GM23338 (cell line): ENCODE measurements around the gene PVR. TPM values are rescaled to one million over a fixed set of nuclear protein-coding genes. Genes with fewer than 3 reads are reported as not detected.

ENCODE experiments used
- ATAC-seq: fragments of 200-7000 bp; cut with Tn5 transposase; 3 replicates; pipeline ENCODE4 v1.9.1; 2020
- DNase-seq: peaks from one replicate; pipeline ENCODE4 v3.0.0-alpha.2; 2015; ENCODE audit warnings: low spot score
- H2AFZ ChIP-seq: fragments of 200-600 bp; sonication (generic); 2 replicates; pipeline ENCODE4 v1.8.0; 2016; ENCODE audit warnings: antibody characterized with exemption, mild to moderate bottlenecking, moderate library complexity
- H3F3A ChIP-seq: fragments of 200-600 bp; sonication (generic); replicated peaks from 2 replicates; pipeline ENCODE4 v1.8.0; 2017; ENCODE audit warnings: antibody characterized with exemption, mixed run types, low read depth
- H3K27ac ChIP-seq: fragments of 200-600 bp; sonication (generic); 2 replicates; pipeline ENCODE4 v1.6.1; 2016; ENCODE audit warnings: low read depth
- H3K27me3 ChIP-seq: fragments of 200-600 bp; sonication (generic); 2 replicates; pipeline ENCODE4 v1.8.0; 2016; ENCODE audit warnings: mild to moderate bottlenecking, mixed run types, moderate library complexity; ENCODE audit not compliant: insufficient read depth
- H3K36me3 ChIP-seq: fragments of 200-600 bp; sonication (generic); 2 replicates; pipeline ENCODE4 v1.8.0; 2016; ENCODE audit warnings: mild to moderate bottlenecking; ENCODE audit not compliant: insufficient read depth
- H3K4me1 ChIP-seq: fragments of 200-600 bp; sonication (generic); 2 replicates; pipeline ENCODE4 v1.8.0; 2016; ENCODE audit warnings: mild to moderate bottlenecking, moderate library complexity; ENCODE audit not compliant: insufficient read depth
- H3K4me2 ChIP-seq: fragments of 200-600 bp; sonication (generic); 2 replicates; pipeline ENCODE4 v1.7.1; 2017; ENCODE audit warnings: mixed run types
- H3K4me3 ChIP-seq: fragments of 200-600 bp; sonication (generic); 2 replicates; pipeline ENCODE4 v1.6.1; 2016; ENCODE audit warnings: mixed run types
- H3K79me2 ChIP-seq: fragments of 200-600 bp; sonication (generic); replicated peaks from 2 replicates; pipeline ENCODE4 v1.8.0; 2017; ENCODE audit warnings: mild to moderate bottlenecking; ENCODE audit not compliant: insufficient read depth
- H3K9me2 ChIP-seq: fragments of 200-600 bp; sonication (generic); 2 replicates; pipeline ENCODE4 v1.8.0; 2017; ENCODE audit not compliant: insufficient read depth
- H4K20me1 ChIP-seq: fragments of 200-600 bp; sonication (generic); replicated peaks from 2 replicates; pipeline ENCODE4 v1.8.0; 2017; ENCODE audit warnings: mild to moderate bottlenecking; ENCODE audit not compliant: insufficient read depth
- H3K27ac Mint-ChIP-seq: 2 replicates; pipeline ENCODE4 v1.8.0; 2020; ENCODE audit warnings: inconsistent platforms, mild to moderate bottlenecking, moderate library complexity, mixed read lengths
- H3K27me3 Mint-ChIP-seq: 3 replicates; pipeline ENCODE4 v1.8.0; 2022; ENCODE audit warnings: low read depth, mild to moderate bottlenecking, moderate library complexity, mixed read lengths, inconsistent platforms; ENCODE audit not compliant: insufficient read depth, poor library complexity
- H3K36me3 Mint-ChIP-seq: 3 replicates; pipeline ENCODE4 v1.8.0; 2021; ENCODE audit warnings: low read depth, mild to moderate bottlenecking, inconsistent platforms, moderate library complexity, mixed read lengths
- H3K4me1 Mint-ChIP-seq: 3 replicates; pipeline ENCODE4 v1.8.0; 2020; ENCODE audit warnings: mild to moderate bottlenecking, inconsistent platforms, mixed read lengths
- H3K4me3 Mint-ChIP-seq: 3 replicates; pipeline ENCODE4 v1.8.0; 2021; ENCODE audit warnings: moderate library complexity, mild to moderate bottlenecking, inconsistent platforms, mixed read lengths
- H3K9me3 Mint-ChIP-seq: 3 replicates; pipeline ENCODE4 v1.8.0; 2020; ENCODE audit warnings: moderate library complexity, mild to moderate bottlenecking, inconsistent platforms, mixed read lengths
- CREB1 ChIP-seq: fragments of 250-450 bp; sonication (Bioruptor Pico); IDR thresholded peaks from 2 replicates; pipeline ENCODE4 v1.5.0; 2020; ENCODE audit warnings: low read depth, mild to moderate bottlenecking, moderate library complexity
- EZH2 ChIP-seq: fragments of 200-600 bp; sonication (generic); IDR thresholded peaks from one replicate; pipeline ENCODE4 v1.8.0; 2017; ENCODE audit warnings: antibody characterized with exemption, mild to moderate bottlenecking, low read depth; ENCODE audit not compliant: unreplicated experiment
- EZH2phosphoT487 ChIP-seq: fragments of 200-600 bp; sonication (generic); IDR thresholded peaks from one replicate; pipeline ENCODE4 v1.8.1; 2018; ENCODE audit warnings: antibody characterized with exemption; ENCODE audit not compliant: unreplicated experiment
- POLR2AphosphoS5 ChIP-seq: IDR thresholded peaks from 2 replicates; pipeline ENCODE4 v1.6.1; 2016; ENCODE audit warnings: antibody characterized with exemption, low read depth
- STAT1 ChIP-seq: IDR thresholded peaks from one replicate; pipeline ENCODE4 v1.6.1; 2016; ENCODE audit warnings: antibody characterized with exemption; ENCODE audit not compliant: unreplicated experiment
- ZNF114 ChIP-seq: fragments of 250-450 bp; sonication (Bioruptor Pico); IDR thresholded peaks from 2 replicates; pipeline ENCODE4 v1.5.0; 2020; ENCODE audit warnings: mild to moderate bottlenecking, moderate library complexity
- ZNF331 ChIP-seq: fragments of 250-450 bp; sonication (Bioruptor Pico); IDR thresholded peaks from 2 replicates; pipeline ENCODE4 v1.5.0; 2020; ENCODE audit warnings: low read depth, mild to moderate bottlenecking, moderate library complexity
- polyA plus RNA-seq: library from polyadenylated mRNA; unstranded; fragments of >200 nt; fragmentation: Nextera tagmentation; extraction: Ambion mirVana; gene quantifications from 2 replicates; pipeline ENCODE4 v1.2.1, GENCODE V29; 2016
- total RNA-seq: library from RNA; depleted of rRNA; stranded (reverse); fragments of >200 nt; shearing (Covaris generic); gene quantifications from 2 replicates; pipeline ENCODE4 v1.2.3, GENCODE V29; 2014
- TF ChIP-seq, protein P1 (sequence below): IDR thresholded peaks from one replicate; pipeline ENCODE4 v1.6.1; 2018; ENCODE audit warnings: antibody characterized with exemption; ENCODE audit not compliant: unreplicated experiment
- TF ChIP-seq, protein P2 (sequence below), 2 experiments: fragments of 200-600 bp in 1 of 2; sonication (generic) in 1 of 2; conservative IDR thresholded peaks; 2 replicates each; pipeline versions ENCODE4 v1.5.1 to v1.6.1; 2016 to 2017; ENCODE audit warnings: antibody characterized with exemption in 2 of 2, low read depth in 2 of 2, mild to moderate bottlenecking in 2 of 2, moderate library complexity in 1 of 2
- TF ChIP-seq, protein P3 (sequence below): IDR thresholded peaks from 2 replicates; pipeline ENCODE4 v1.6.1; 2016; ENCODE audit warnings: antibody characterized with exemption
- TF ChIP-seq, protein P4 (sequence below): fragments of 250-450 bp; sonication (Bioruptor Pico); IDR thresholded peaks from 2 replicates; pipeline ENCODE4 v1.5.0; 2020; ENCODE audit warnings: mild to moderate bottlenecking, moderate library complexity

The PVR gene
- total and polyA plus RNA-seq, 2 experiments from 2014 or later = 4.8 to 19.0 TPM

DNA sequence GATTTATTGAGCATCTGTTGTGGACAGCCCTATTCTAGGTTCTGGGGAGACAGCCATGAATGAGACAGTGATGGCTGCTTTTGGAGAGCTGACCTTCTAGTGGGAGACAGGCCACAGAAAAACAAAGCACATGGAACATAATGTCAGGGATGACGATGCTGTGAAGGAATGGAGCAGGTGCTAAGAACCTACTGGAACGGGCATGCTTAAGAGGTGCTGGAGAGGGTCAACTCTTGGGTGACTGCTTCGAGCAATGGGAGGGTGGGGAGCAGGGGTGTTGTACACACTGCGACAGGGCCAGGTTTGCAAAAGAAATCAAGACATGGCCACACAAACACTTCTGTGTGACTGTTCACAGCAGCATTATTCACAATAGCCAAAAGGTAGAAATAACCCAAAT, 43.2 kb downstream of the PVR start (continued):
- TF ChIP-seq, protein P1, sequence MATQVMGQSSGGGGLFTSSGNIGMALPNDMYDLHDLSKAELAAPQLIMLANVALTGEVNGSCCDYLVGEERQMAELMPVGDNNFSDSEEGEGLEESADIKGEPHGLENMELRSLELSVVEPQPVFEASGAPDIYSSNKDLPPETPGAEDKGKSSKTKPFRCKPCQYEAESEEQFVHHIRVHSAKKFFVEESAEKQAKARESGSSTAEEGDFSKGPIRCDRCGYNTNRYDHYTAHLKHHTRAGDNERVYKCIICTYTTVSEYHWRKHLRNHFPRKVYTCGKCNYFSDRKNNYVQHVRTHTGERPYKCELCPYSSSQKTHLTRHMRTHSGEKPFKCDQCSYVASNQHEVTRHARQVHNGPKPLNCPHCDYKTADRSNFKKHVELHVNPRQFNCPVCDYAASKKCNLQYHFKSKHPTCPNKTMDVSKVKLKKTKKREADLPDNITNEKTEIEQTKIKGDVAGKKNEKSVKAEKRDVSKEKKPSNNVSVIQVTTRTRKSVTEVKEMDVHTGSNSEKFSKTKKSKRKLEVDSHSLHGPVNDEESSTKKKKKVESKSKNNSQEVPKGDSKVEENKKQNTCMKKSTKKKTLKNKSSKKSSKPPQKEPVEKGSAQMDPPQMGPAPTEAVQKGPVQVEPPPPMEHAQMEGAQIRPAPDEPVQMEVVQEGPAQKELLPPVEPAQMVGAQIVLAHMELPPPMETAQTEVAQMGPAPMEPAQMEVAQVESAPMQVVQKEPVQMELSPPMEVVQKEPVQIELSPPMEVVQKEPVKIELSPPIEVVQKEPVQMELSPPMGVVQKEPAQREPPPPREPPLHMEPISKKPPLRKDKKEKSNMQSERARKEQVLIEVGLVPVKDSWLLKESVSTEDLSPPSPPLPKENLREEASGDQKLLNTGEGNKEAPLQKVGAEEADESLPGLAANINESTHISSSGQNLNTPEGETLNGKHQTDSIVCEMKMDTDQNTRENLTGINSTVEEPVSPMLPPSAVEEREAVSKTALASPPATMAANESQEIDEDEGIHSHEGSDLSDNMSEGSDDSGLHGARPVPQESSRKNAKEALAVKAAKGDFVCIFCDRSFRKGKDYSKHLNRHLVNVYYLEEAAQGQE = no peak
- TF ChIP-seq STAT1 = no peak
- TF ChIP-seq EZH2 = no peak

DNA sequence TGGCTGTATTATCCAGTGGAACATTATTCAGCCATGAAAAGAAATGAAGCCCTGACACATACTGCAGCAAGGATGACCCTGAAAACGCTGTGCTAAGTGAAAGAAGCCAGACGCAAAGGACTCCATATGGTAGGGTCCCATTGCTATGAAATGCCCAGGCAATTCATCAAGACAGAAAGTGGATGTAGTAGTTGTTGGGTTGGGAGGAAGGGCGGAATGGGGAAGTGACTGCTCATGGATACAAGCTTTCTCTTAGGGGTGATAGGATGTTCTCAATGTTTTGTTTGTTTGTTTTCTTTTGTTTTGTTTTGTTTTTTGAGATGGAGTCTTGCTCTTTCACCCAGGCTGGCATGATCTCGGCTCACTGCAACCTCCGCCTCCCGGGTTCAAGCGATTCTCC, 44.2 kb downstream of the PVR start:
- Histone ChIP-seq H3K27me3 (no peaks in the 10 kb centered on the region), H3K4me1 (peaks cover 6% of the 10 kb centered on the region; the same call in 1 of the 2 replicates), H3K4me2 (no peak overlapping the region), H3K9me2 (no peaks in the 10 kb centered on the region), H3K27ac (no peak overlapping the region), H3F3A (no peaks in the 10 kb centered on the region), H3K36me3 (no peaks in the 10 kb centered on the region), H4K20me1 (no peaks in the 10 kb centered on the region), H3K4me3 (no peak overlapping the region), H2AFZ (no peak overlapping the region), H3K79me2 (no peaks in the 10 kb centered on the region)
- Mint-ChIP-seq H3K27me3 (peaks cover 12% of the 10 kb centered on the region), H3K27ac (no peak overlapping the region), H3K36me3 (no peaks in the 10 kb centered on the region), H3K9me3 (no peaks in the 10 kb centered on the region; the same call in 2 of the 3 replicates), H3K4me1 (peaks cover 24% of the 10 kb centered on the region; the same call in 2 of the 3 replicates), H3K4me3 (no peak overlapping the region)
- DNase-seq (no peak), ATAC-seq (no peak)
- no peak for TF ChIP-seq ZNF331
- no peak for TF ChIP-seq EZH2phosphoT487
- TF ChIP-seq, protein P2, sequence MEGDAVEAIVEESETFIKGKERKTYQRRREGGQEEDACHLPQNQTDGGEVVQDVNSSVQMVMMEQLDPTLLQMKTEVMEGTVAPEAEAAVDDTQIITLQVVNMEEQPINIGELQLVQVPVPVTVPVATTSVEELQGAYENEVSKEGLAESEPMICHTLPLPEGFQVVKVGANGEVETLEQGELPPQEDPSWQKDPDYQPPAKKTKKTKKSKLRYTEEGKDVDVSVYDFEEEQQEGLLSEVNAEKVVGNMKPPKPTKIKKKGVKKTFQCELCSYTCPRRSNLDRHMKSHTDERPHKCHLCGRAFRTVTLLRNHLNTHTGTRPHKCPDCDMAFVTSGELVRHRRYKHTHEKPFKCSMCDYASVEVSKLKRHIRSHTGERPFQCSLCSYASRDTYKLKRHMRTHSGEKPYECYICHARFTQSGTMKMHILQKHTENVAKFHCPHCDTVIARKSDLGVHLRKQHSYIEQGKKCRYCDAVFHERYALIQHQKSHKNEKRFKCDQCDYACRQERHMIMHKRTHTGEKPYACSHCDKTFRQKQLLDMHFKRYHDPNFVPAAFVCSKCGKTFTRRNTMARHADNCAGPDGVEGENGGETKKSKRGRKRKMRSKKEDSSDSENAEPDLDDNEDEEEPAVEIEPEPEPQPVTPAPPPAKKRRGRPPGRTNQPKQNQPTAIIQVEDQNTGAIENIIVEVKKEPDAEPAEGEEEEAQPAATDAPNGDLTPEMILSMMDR (conservative IDR thresholded peaks at IDR 0.05; ENCODE audit: low read depth in 2 of 2) = no peak
- TF ChIP-seq POLR2AphosphoS5 = no peak
- TF ChIP-seq, protein P3, sequence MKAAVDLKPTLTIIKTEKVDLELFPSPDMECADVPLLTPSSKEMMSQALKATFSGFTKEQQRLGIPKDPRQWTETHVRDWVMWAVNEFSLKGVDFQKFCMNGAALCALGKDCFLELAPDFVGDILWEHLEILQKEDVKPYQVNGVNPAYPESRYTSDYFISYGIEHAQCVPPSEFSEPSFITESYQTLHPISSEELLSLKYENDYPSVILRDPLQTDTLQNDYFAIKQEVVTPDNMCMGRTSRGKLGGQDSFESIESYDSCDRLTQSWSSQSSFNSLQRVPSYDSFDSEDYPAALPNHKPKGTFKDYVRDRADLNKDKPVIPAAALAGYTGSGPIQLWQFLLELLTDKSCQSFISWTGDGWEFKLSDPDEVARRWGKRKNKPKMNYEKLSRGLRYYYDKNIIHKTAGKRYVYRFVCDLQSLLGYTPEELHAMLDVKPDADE = no peak
- TF ChIP-seq, protein P4, sequence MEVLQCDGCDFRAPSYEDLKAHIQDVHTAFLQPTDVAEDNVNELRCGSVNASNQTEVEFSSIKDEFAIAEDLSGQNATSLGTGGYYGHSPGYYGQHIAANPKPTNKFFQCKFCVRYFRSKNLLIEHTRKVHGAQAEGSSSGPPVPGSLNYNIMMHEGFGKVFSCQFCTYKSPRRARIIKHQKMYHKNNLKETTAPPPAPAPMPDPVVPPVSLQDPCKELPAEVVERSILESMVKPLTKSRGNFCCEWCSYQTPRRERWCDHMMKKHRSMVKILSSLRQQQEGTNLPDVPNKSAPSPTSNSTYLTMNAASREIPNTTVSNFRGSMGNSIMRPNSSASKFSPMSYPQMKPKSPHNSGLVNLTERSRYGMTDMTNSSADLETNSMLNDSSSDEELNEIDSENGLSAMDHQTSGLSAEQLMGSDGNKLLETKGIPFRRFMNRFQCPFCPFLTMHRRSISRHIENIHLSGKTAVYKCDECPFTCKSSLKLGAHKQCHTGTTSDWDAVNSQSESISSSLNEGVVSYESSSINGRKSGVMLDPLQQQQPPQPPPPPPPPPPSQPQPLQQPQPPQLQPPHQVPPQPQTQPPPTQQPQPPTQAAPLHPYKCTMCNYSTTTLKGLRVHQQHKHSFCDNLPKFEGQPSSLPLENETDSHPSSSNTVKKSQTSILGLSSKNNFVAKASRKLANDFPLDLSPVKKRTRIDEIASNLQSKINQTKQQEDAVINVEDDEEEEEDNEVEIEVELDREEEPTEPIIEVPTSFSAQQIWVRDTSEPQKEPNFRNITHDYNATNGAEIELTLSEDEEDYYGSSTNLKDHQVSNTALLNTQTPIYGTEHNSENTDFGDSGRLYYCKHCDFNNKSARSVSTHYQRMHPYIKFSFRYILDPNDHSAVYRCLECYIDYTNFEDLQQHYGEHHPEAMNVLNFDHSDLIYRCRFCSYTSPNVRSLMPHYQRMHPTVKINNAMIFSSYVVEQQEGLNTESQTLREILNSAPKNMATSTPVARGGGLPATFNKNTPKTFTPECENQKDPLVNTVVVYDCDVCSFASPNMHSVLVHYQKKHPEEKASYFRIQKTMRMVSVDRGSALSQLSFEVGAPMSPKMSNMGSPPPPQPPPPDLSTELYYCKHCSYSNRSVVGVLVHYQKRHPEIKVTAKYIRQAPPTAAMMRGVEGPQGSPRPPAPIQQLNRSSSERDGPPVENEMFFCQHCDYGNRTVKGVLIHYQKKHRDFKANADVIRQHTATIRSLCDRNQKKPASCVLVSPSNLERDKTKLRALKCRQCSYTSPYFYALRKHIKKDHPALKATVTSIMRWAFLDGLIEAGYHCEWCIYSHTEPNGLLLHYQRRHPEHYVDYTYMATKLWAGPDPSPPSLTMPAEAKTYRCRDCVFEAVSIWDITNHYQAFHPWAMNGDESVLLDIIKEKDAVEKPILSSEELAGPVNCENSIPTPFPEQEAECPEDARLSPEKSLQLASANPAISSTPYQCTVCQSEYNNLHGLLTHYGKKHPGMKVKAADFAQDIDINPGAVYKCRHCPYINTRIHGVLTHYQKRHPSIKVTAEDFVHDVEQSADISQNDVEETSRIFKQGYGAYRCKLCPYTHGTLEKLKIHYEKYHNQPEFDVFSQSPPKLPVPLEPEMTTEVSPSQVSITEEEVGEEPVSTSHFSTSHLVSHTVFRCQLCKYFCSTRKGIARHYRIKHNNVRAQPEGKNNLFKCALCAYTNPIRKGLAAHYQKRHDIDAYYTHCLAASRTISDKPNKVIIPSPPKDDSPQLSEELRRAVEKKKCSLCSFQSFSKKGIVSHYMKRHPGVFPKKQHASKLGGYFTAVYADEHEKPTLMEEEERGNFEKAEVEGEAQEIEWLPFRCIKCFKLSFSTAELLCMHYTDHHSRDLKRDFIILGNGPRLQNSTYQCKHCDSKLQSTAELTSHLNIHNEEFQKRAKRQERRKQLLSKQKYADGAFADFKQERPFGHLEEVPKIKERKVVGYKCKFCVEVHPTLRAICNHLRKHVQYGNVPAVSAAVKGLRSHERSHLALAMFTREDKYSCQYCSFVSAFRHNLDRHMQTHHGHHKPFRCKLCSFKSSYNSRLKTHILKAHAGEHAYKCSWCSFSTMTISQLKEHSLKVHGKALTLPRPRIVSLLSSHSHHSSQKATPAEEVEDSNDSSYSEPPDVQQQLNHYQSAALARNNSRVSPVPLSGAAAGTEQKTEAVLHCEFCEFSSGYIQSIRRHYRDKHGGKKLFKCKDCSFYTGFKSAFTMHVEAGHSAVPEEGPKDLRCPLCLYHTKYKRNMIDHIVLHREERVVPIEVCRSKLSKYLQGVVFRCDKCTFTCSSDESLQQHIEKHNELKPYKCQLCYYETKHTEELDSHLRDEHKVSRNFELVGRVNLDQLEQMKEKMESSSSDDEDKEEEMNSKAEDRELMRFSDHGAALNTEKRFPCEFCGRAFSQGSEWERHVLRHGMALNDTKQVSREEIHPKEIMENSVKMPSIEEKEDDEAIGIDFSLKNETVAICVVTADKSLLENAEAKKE (CRISPR knock-in tag) = no peak
- no peak for TF ChIP-seq ZNF114 (CRISPR knock-in tag)
- no peak for TF ChIP-seq CREB1 (CRISPR knock-in tag)
